Loucy (cell line): ENCODE results near the gene EPS8L3.
A peak's percentile ranks its signal among the peaks of the same experiment; 100 is the strongest.

Experiments
- H2AFZ ChIP-seq: fragments of 200-600 bp; sonication (generic); 2 replicates; pipeline ENCODE4 v1.6.0; 2016; ENCODE audit warnings: antibody characterized with exemption, mild to moderate bottlenecking, low read length, moderate library complexity
- H3F3A ChIP-seq: fragments of 200-600 bp; 2 replicates; pipeline ENCODE4 v1.6.0; 2016; ENCODE audit warnings: antibody characterized with exemption, low read depth, mild to moderate bottlenecking
- H3K27me3 ChIP-seq: fragments of 200-600 bp; sonication (generic); 2 replicates; pipeline ENCODE4 v1.6.1; 2014; ENCODE audit warnings: low read length, mild to moderate bottlenecking; ENCODE audit not compliant: insufficient read depth, poor library complexity, severe bottlenecking
- H3K36me3 ChIP-seq: fragments of 200-600 bp; sonication (generic); 2 replicates; pipeline ENCODE4 v1.6.1; 2016; ENCODE audit warnings: low read length; ENCODE audit not compliant: insufficient read depth
- H3K4me1 ChIP-seq: fragments of 200-600 bp; sonication (generic); 2 replicates; pipeline ENCODE4 v1.5.1; 2014; ENCODE audit warnings: low read length, mild to moderate bottlenecking; ENCODE audit not compliant: insufficient read depth, poor library complexity, severe bottlenecking
- H3K4me2 ChIP-seq: fragments of 200-600 bp; sonication (generic); 2 replicates; pipeline ENCODE4 v1.6.0; 2014; ENCODE audit warnings: antibody characterized with exemption, low read length, low read depth, mild to moderate bottlenecking; ENCODE audit not compliant: poor library complexity, severe bottlenecking
- H3K4me3 ChIP-seq: fragments of 200-600 bp; sonication (generic); 2 replicates; pipeline ENCODE4 v1.5.1; 2014; ENCODE audit warnings: low read length, mild to moderate bottlenecking, mixed read lengths; ENCODE audit not compliant: poor library complexity, severe bottlenecking
- H3K79me2 ChIP-seq: fragments of 200-600 bp; sonication (generic); 2 replicates; pipeline ENCODE4 v1.6.1; 2014; ENCODE audit warnings: low read length; ENCODE audit not compliant: insufficient read depth
- H3K9ac ChIP-seq: fragments of 200-600 bp; sonication (generic); 2 replicates; pipeline ENCODE4 v1.6.0; 2014; ENCODE audit warnings: mild to moderate bottlenecking, low read depth, low read length, moderate library complexity; ENCODE audit not compliant: poor library complexity, severe bottlenecking
- H3K9me2 ChIP-seq: fragments of 200-600 bp; sonication (generic); replicated peaks from 2 replicates; pipeline ENCODE4 v1.6.1; 2016; ENCODE audit warnings: low read depth, low read length, mixed read lengths
- H3K9me3 ChIP-seq: fragments of 200-600 bp; sonication (generic); 2 replicates; pipeline ENCODE4 v1.6.1; 2014; ENCODE audit warnings: mild to moderate bottlenecking, antibody characterized with exemption, low read length, low read depth; ENCODE audit not compliant: insufficient read depth
- H4K20me1 ChIP-seq: fragments of 200-600 bp; sonication (generic); 2 replicates; pipeline ENCODE4 v1.6.0; 2014; ENCODE audit warnings: antibody characterized with exemption, low read length, mild to moderate bottlenecking; ENCODE audit not compliant: insufficient read depth, poor library complexity, severe bottlenecking
- EZH2phosphoT487 ChIP-seq: fragments of 200-600 bp; IDR thresholded peaks from 2 replicates; pipeline ENCODE4 v1.6.1; 2018; ENCODE audit warnings: antibody characterized with exemption, mild to moderate bottlenecking, moderate library complexity, borderline replicate concordance
- TF ChIP-seq, protein P1 (sequence below): fragments of 200-600 bp; sonication (generic); conservative IDR thresholded peaks from 2 replicates; pipeline ENCODE4 v1.5.1; 2014; ENCODE audit warnings: mild to moderate bottlenecking, antibody characterized with exemption, low read length

EPS8L3 gene

DNA sequence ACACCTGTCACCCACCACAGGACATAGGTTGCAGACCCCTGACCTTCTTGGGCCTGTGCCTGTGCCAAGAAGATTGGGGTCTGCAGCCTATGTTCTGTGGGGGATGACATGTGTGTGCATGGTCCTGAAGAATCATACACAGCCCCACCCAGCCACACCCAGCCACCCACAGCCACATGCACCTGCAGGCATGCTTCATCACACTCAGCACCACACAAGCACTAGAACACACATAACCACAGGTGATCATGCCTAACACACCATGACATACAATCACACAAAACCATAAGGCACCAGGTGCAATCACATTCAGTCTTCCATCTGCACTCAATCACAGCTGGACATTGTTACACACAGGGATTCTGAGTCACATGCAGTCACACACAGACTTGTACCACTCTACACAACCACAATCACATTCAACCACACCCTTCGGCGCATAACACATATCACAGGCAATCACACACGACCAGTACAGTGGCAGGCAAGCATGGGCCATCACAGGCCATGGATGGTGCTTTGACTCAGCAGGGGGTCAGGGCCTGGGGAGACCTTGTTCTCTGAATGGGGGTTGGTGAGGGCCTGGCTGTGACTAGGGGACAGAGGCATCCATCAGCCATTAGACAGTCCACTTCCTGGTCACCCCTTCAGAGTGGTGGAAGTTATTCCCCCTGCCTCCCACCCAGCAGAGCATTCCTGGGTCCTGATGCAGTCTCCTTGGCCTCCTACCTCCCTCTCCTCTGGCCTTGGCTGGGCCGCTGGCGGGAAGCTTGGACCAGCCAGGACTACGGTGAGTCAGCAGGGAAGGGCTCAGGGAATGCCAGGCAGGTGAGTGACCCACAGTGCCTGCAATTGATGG lies 44.3 kb upstream of the EPS8L3 start:
- peak overlapping the region; percentile 49 for H3K4me2 ChIP-seq

DNA sequence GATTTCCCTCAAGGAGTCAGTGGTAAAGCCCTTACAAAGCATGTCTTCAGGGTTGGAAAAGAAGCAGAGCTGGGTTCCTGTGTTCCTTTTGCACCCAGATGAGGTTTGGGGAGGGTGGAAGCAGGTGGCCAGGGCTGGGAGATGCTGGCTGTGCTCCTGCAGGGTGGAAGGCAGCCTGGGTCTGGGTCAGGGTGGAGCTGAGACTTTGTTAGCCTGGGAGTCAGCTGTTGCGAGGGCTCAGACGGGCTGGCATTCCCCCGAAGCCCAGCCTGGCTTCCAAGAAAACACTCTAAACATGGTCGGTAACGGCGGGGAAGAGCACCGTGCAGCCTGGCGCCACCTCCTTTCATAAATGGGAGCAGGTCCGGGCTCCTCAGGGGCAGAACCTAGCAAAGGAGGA lies 43.7 kb upstream of the EPS8L3 start:
- Histone ChIP-seq H3K9me2 (no peaks in the 10 kb centered on the region), H3K4me1 (peaks cover 82% of the 10 kb centered on the region), H3K9ac (peak overlapping the region; percentile 67), H3K36me3 (no peaks in the 10 kb centered on the region), H3F3A (peaks cover 11% of the 10 kb centered on the region), H4K20me1 (no peaks in the 10 kb centered on the region), H3K4me3 (no peak overlapping the region), H2AFZ (no peak overlapping the region), H3K79me2 (peaks cover 22% of the 10 kb centered on the region; the same call in 1 of the 2 replicates), H3K27me3 (no peaks in the 10 kb centered on the region), H3K9me3 (no peaks in the 10 kb centered on the region), H3K4me2 (no peak overlapping the region)
- TF ChIP-seq EZH2phosphoT487, result no peak
- TF ChIP-seq, protein P1, sequence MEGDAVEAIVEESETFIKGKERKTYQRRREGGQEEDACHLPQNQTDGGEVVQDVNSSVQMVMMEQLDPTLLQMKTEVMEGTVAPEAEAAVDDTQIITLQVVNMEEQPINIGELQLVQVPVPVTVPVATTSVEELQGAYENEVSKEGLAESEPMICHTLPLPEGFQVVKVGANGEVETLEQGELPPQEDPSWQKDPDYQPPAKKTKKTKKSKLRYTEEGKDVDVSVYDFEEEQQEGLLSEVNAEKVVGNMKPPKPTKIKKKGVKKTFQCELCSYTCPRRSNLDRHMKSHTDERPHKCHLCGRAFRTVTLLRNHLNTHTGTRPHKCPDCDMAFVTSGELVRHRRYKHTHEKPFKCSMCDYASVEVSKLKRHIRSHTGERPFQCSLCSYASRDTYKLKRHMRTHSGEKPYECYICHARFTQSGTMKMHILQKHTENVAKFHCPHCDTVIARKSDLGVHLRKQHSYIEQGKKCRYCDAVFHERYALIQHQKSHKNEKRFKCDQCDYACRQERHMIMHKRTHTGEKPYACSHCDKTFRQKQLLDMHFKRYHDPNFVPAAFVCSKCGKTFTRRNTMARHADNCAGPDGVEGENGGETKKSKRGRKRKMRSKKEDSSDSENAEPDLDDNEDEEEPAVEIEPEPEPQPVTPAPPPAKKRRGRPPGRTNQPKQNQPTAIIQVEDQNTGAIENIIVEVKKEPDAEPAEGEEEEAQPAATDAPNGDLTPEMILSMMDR, result no peak

More for the DNA sequence above, 44.3 kb upstream of the EPS8L3 start:
- peaks cover 7% of the 10 kb centered on the region; the same call in 1 of the 2 replicates for H3F3A ChIP-seq
- H3K79me2 ChIP-seq, result peaks cover 22% of the 10 kb centered on the region; the same call in 1 of the 2 replicates
- no peak for TF ChIP-seq EZH2phosphoT487
- TF ChIP-seq, protein P1, result no peak
- H3K27me3 ChIP-seq, result no peaks in the 10 kb centered on the region
- H3K36me3 ChIP-seq, result no peaks in the 10 kb centered on the region
- no peaks in the 10 kb centered on the region for H3K9me3 ChIP-seq
- H3K9ac ChIP-seq, result peak overlapping the region; percentile 67
- H3K9me2 ChIP-seq, result no peaks in the 10 kb centered on the region
- H3K4me1 ChIP-seq, result peaks cover 80% of the 10 kb centered on the region
- no peak overlapping the region for H2AFZ ChIP-seq
- H3K4me3 ChIP-seq, result no peak overlapping the region
- no peaks in the 10 kb centered on the region for H4K20me1 ChIP-seq

DNA sequence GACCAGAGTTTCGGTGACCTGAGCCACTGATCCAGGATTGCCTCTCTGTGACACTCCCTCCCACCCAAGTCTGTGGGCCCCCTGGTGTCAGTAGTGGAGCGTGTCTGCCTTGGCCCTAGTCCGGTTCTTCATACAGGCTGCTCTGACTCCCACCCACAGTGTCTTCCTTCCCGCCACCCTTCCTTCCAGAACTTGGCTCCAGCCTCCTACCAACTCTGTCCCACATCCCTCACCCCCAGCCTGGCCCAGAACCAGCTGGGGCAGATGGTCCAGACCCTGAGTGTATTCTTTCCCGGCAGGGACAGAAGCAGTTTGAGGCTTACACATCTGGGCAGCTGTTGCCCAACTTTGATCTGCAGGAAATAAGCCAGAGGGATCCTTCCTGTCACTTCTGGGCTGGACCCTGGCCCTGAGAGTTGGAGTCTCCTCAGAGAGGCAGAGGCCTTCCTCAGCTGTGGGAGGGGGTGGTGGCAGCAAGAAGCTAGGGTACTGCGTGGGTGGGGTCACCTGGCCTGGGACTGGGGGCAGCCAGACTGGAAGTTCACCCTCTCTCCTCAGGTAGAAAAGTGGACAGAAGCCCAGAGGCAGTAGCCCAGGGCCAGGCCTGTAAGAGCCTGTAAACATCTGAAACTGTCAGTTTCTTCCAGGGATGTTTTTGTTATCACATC lies 43.1 kb upstream of the EPS8L3 start:
- Histone ChIP-seq H4K20me1 (no peaks in the 10 kb centered on the region), H3K4me1 (peaks cover 80% of the 10 kb centered on the region), H3F3A (peaks cover 12% of the 10 kb centered on the region), H2AFZ (no peak overlapping the region), H3K79me2 (peaks cover 22% of the 10 kb centered on the region; the same call in 1 of the 2 replicates), H3K9me3 (no peaks in the 10 kb centered on the region), H3K27me3 (no peaks in the 10 kb centered on the region), H3K9me2 (no peaks in the 10 kb centered on the region), H3K9ac (peak overlapping the region; percentile 67), H3K4me2 (no peak overlapping the region), H3K4me3 (no peak overlapping the region), H3K36me3 (no peaks in the 10 kb centered on the region)
- TF ChIP-seq, protein P1, result peak; percentile 16
- no peak for TF ChIP-seq EZH2phosphoT487
